HUES64 (cell line): ENCODE data around the gene CDHR2.

ENCODE experiments used
- H3K27ac ChIP-seq: 2 replicates; pipeline ENCODE4 v1.7.0; 2013; ENCODE audit warnings: low read depth, low read length, inconsistent platforms
- H3K27me3 ChIP-seq: 2 replicates; pipeline ENCODE4 v1.6.1; 2013; ENCODE audit warnings: mild to moderate bottlenecking, low read length; ENCODE audit not compliant: insufficient read depth
- H3K36me3 ChIP-seq: 2 replicates; pipeline ENCODE4 v1.6.1; 2013; ENCODE audit warnings: mild to moderate bottlenecking, low read length; ENCODE audit not compliant: insufficient read depth
- H3K4me1 ChIP-seq: 2 replicates; pipeline ENCODE4 v1.6.1; 2013; ENCODE audit warnings: mild to moderate bottlenecking, low read length, moderate library complexity; ENCODE audit not compliant: insufficient read depth
- H3K4me3 ChIP-seq: 2 replicates; pipeline ENCODE4 v1.5.1; 2013; ENCODE audit warnings: mild to moderate bottlenecking, low read length, moderate library complexity
- H3K9ac ChIP-seq: 2 replicates; pipeline ENCODE4 v1.6.1; 2013; ENCODE audit warnings: mild to moderate bottlenecking, low read depth, low read length
- H3K9me3 ChIP-seq: 2 replicates; pipeline ENCODE4 v1.6.1; 2013; ENCODE audit warnings: low read depth, low read length; ENCODE audit not compliant: insufficient read depth
- WGBS: fragments of 150-250, 120-280 bp; methylation state at CpG from one replicate; pipeline ENCODE4 v1.1.7; 2013; ENCODE audit warnings: missing lambda C conversion rate; 5-methylcytosine and 5-hydroxymethylcytosine counted together

CDHR2 gene

DNA sequence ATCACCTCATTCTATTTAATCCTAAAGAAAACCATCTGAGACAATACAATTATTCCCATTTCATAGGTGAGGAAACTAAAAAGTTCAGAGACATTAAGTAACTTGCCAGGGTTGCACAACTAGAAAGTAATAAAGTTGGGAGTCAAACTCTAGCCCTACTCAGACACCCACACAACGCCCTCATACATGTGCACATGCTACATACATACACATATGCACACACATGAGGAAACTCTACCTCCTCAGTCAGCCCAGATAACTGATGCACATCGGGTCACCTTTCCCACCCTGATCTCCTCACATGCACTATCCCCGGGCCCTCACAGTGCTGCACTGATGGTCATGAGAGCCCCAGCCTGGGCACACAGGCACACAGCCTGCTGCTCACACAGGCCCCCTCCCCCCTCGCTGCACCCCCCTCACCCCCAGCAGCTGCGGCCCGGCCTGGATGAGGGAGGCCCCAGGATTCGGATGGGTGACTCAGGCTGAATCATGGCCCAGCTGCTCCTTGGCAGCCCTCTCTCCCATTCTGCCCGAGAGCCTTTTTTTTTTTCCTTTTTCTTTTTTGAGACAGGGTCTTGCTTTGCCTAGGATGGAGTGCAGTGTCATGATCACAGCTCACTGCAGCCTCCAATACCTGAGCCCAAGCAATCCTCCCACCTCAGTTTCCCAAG, 65.8 kb downstream of the CDHR2 start:
- Histone ChIP-seq H3K4me1 (no peaks in the 10 kb centered on the region), H3K4me3 (no peak overlapping the region), H3K27me3 (peaks cover 30% of the 10 kb centered on the region), H3K27ac (no peak overlapping the region), H3K9me3 (no peaks in the 10 kb centered on the region), H3K9ac (no peak overlapping the region), H3K36me3 (no peaks in the 10 kb centered on the region)
- 77% methylated on average over 8 of the region's 8 CpGs for WGBS

DNA sequence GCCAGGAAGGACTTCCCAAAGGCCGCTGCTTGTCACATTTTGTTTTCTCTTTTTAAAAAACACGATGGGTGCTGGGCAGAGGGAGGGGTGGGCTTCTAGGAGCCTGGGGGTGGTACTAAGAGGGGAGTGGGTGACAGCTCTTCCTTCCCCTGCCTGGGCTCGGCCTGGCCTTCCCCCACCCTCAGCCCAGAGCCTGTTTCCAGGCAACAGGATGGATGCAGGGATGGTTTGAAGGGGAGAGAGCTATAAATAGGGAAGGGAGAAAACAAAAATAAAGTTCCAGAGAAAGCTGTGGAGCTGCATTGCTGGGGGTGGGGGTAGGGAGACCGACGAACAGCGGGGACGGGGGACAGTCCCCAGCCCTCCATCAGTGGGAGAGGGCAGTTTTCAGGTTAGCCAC, 67.4 kb downstream of the CDHR2 start:
- H3K9ac ChIP-seq: no peak overlapping the region
- no peaks in the 10 kb centered on the region for H3K36me3 ChIP-seq
- H3K9me3 ChIP-seq: no peaks in the 10 kb centered on the region
- peaks cover 37% of the 10 kb centered on the region for H3K27me3 ChIP-seq
- WGBS: 82% methylated on average over 6 of the region's 7 CpGs
- H3K4me1 ChIP-seq: 0 out of 2 replicates have a peak, but pooled peaks cover 2% of the 10 kb centered on the region
- H3K4me3 ChIP-seq: no peak overlapping the region
- H3K27ac ChIP-seq: no peak overlapping the region

DNA sequence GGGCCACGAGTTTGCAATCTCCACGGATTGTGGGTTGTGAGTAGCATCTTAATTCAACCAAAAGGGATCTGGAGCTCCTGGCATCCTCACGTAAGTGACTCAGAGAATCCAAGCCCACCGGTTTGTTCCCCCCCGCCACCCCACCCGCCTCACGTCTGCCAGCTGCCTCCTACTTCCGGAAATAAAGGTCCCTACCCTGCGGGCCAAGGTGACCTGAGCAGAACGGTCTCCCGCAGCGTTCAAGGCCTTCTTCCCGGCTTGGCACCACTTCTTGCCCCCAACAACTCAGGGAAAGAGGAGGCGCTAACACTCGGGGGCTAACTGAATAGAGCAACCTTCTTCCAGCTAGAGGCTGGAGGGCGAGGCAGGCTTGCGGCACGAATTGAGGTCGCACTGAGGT, 69.6 kb downstream of the CDHR2 start:
- no peak overlapping the region for H3K9ac ChIP-seq
- H3K9me3 ChIP-seq: no peaks in the 10 kb centered on the region
- H3K27ac ChIP-seq: no peak overlapping the region
- H3K27me3 ChIP-seq: peaks cover 42% of the 10 kb centered on the region
- WGBS: 41% methylated on average over 19 of the region's 19 CpGs
- H3K36me3 ChIP-seq: no peaks in the 10 kb centered on the region
- H3K4me1 ChIP-seq: 0 out of 2 replicates have a peak, but pooled peaks cover 2% of the 10 kb centered on the region
- H3K4me3 ChIP-seq: peak overlapping the region; percentile 42

DNA sequence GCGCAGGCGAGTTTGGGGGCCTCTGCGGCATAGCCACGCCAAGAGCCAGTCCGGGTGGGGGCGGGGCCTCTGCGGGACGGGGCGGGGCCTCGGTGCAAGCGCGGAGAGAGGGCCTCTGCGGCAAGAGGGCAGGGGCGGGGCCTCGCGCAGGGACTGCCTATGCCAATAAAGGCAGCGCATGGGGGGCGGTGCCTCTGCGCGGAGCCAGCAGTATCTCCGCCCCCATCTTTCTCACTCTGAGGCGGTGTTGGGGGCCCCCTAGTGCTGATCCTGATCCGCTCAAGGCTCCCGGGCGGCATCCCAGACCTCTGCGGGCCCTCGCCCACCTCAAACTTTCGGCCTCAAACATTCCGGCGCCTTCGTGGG, 70.0 kb downstream of the CDHR2 start:
- peaks cover 42% of the 10 kb centered on the region for H3K27me3 ChIP-seq
- 5% methylated on average over 31 of the region's 31 CpGs for WGBS
- H3K27ac ChIP-seq: no peak overlapping the region
- H3K9ac ChIP-seq: no peak overlapping the region
- H3K36me3 ChIP-seq: no peaks in the 10 kb centered on the region
- peak overlapping the region; percentile 43 for H3K4me3 ChIP-seq
- no peaks in the 10 kb centered on the region for H3K9me3 ChIP-seq
- 0 out of 2 replicates have a peak, but pooled peaks cover 2% of the 10 kb centered on the region for H3K4me1 ChIP-seq

DNA sequence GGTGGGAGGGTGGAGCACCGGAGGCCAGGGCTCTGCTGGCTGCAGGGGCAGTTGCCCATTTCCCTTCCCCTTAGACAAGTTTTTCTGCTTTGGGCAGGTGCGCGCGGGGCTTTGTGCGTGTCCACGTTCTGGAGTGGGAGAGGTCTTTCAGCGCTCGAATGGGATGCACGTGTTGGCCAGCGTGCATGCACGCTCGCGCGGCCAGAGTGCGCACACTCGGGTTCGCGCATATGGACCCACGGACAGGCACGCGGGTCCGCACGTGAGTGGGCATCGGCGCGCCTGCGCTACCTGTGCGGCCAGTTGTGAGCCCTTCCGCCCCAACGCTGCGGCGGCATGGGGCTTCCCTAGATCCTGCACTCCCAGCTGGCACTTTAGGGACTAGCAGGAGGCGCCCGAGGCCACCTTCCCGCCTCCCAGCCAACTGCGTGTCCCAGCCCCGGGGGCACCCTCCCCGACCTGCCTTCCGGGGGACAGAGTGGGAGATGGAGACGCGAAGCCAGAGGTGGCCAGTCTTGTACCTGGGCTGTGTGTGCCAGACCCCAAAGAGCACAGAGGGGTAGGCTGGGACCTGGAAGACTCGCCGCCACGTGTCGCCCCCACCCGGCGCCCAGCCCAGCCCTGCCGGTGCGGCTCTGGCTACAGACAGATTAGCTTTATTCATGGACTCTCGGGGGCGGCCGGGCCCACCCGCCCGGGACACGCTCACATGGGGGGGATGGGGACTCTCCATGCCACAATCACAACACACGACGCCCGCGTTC, 70.6 kb downstream of the CDHR2 start:
- WGBS: 51% methylated on average over 59 of the region's 59 CpGs
- Histone ChIP-seq H3K9me3 (no peaks in the 10 kb centered on the region), H3K4me3 (peak overlapping the region; percentile 43), H3K36me3 (no peaks in the 10 kb centered on the region), H3K9ac (no peak overlapping the region; the same call in 1 of the 2 replicates), H3K27me3 (peaks cover 42% of the 10 kb centered on the region), H3K27ac (no peak overlapping the region), H3K4me1 (0 out of 2 replicates have a peak, but pooled peaks cover 2% of the 10 kb centered on the region)

DNA sequence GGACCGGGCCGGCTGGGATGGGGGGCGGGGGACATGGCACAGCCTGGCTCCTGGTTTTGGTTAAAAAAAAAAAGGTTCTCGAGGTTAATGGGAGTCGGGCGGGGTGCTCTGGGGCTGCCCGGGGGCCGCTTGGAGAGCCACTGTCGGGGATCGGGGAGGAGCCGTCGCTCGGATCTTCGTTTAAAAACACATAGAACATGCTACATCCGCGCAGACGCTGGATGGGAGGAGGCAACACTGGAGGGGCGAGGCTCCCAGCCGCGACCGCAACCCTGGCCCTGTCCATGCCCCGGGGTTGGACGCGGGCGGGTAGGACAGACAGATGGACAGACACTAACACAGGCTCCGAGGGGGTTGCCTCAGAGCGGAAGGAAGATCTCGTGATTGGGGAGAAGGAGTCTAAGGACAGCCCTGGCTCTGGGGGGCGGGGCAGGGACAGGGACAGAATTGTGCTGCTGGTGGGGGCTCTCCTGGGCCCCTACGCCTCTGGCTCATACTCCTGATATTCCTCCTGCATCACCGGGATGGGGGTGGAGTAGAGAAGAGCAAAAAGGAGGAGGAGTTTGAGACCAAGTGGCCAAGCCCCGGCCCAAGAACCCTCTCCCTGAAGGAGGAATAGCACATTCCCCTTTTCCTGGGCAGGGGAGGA, 71.3 kb downstream of the CDHR2 start:
- Histone ChIP-seq H3K4me3 (peak overlapping the region; percentile 43), H3K9ac (peak overlapping the region; percentile 30; the same call in 1 of the 2 replicates), H3K27ac (no peak overlapping the region), H3K27me3 (peaks cover 42% of the 10 kb centered on the region), H3K36me3 (no peaks in the 10 kb centered on the region), H3K4me1 (0 out of 2 replicates have a peak, but pooled peaks cover 2% of the 10 kb centered on the region), H3K9me3 (no peaks in the 10 kb centered on the region)
- 43% methylated on average over 31 of the region's 32 CpGs for WGBS

DNA sequence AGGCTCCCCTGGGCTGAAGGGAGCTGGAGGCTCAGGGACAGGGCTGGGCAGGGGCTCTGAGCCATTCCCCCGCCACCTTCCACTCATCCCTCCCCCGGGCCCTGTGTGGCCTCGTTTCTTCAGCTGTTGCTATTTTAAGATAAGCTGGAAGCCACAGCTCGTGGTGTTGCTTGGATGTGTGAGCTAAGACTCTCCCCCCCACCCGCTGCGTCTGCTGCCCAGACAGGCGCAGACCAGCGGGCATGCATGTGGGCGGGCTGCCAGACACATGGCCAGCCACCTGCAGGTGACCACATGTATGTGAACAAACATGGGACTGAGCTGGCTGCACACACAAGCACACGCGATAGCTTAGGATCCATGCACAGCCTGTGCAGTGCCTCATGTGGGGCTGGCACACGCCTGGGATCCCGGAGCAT, 72.5 kb downstream of the CDHR2 start:
- Histone ChIP-seq H3K27me3 (peaks cover 44% of the 10 kb centered on the region), H3K4me3 (no peak overlapping the region), H3K9ac (no peak overlapping the region), H3K9me3 (no peaks in the 10 kb centered on the region), H3K36me3 (no peaks in the 10 kb centered on the region), H3K4me1 (0 out of 2 replicates have a peak, but pooled peaks cover 2% of the 10 kb centered on the region), H3K27ac (no peak overlapping the region)
- WGBS: 91% methylated on average over 13 of the region's 13 CpGs

DNA sequence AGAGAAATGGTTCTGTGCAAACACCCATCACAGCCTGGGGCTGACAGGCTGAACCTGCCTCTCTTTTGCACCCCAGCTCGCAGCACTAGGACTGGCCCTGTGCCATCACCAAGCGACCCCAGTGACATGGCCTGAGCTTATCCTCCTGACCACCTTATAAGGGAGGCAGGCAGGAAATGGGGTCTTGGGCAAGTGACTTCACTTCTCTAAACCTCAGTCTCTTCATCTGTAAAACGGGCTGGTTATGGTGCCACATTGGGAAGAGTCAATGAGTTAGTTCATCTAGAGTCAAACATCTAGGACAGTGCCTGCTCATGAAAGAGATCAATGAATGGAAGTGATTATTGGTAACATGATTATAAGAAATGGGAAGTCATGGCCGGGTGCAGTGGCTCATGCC, 75.0 kb downstream of the CDHR2 start:
- Histone ChIP-seq H3K27me3 (peaks cover 50% of the 10 kb centered on the region), H3K4me3 (no peak overlapping the region), H3K4me1 (0 out of 2 replicates have a peak, but pooled peaks cover 5% of the 10 kb centered on the region), H3K9ac (no peak overlapping the region), H3K9me3 (no peaks in the 10 kb centered on the region), H3K27ac (no peak overlapping the region), H3K36me3 (no peaks in the 10 kb centered on the region)
- WGBS: 82% methylated on average over 4 of the region's 4 CpGs

DNA sequence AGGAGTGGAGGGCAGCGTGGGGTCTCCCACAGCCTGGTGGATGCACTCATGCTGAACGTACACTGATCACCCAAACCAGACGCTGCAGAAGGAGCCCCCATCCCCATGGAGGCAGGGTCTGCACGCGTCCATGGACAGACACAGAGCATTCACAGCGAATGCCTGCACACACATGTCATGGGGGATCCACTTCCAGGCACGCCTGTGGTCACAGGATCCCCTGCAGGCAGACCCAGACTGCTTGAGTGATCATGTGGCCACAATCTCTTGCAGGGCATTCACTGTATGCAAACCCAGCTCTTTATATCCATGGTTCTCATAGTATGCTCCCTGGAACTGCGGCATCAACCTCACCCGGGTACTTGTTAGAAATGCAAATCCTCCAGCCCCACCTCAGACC, 75.8 kb downstream of the CDHR2 start:
- no peak overlapping the region for H3K27ac ChIP-seq
- no peak overlapping the region for H3K4me3 ChIP-seq
- no peak overlapping the region for H3K9ac ChIP-seq
- 77% methylated on average over 9 of the region's 9 CpGs for WGBS
- peaks cover 51% of the 10 kb centered on the region for H3K27me3 ChIP-seq
- H3K9me3 ChIP-seq: no peaks in the 10 kb centered on the region
- no peaks in the 10 kb centered on the region for H3K36me3 ChIP-seq
- 0 out of 2 replicates have a peak, but pooled peaks cover 6% of the 10 kb centered on the region for H3K4me1 ChIP-seq

DNA sequence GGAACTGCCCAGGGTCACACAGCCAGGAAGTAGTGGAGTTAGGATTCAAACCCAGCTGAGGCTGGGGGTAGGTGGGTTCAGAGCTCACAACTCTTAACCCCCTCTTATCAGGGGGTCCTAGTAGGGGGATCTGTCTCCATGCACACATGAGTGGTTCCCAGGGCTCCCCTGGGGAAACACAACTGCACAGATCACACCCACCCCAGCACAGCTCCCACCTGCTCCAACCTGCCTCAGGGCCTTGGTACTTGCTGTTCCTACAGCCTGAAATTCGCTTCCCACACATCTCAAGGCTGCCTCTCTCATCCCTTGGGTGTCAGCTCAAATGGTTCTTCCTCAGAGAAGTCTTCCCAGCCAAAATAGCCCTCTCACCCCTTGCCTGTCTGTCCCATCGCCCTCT, 76.4 kb downstream of the CDHR2 start:
- Histone ChIP-seq H3K4me1 (0 out of 2 replicates have a peak, but pooled peaks cover 6% of the 10 kb centered on the region), H3K27ac (no peak overlapping the region), H3K9me3 (no peaks in the 10 kb centered on the region), H3K4me3 (no peak overlapping the region), H3K36me3 (no peaks in the 10 kb centered on the region), H3K9ac (no peak overlapping the region), H3K27me3 (peaks cover 51% of the 10 kb centered on the region)
- WGBS: 84% methylated on average over 2 of the region's 2 CpGs
